ACHN (cell line): ENCODE data around the gene TJP1.

Experiments used
- DNase-seq: peaks from one replicate; pipeline ENCODE4 v3.0.0-alpha.2; 2015
- in situ Hi-C: cut with HindIII; loops from 2 replicates; pipeline ENCODE4 v1.10.0; 2017; ENCODE audit warnings: low sequenced_read_pairs, low pct_ligation_motif_present, low pct_unique_long_range_greater_than_20kb

The TJP1 gene

GRCh38 chr15:29695489-29696167, 126.6 kb downstream of the TJP1 start:
- in situ Hi-C loops = no loop called here
- no peak for DNase-seq

GRCh38 chr15:29693225-29693624, 129.0 kb downstream of the TJP1 start:
- in situ Hi-C loops = no loop called here
- DNase-seq = no peak

GRCh38 chr15:29692527-29692926, 129.7 kb downstream of the TJP1 start:
- in situ Hi-C loops = no loop called here
- DNase-seq = no peak

GRCh38 chr15:29690765-29691475, 131.3 kb downstream of the TJP1 start:
- no peak for DNase-seq
- in situ Hi-C loops = no loop called here

- DNase-seq = no peak
- in situ Hi-C loops = no loop called here
Observed at GRCh38 chr15:29689287-29689986, 132.8 kb downstream of the TJP1 start.

- in situ Hi-C loops = no loop called here
- DNase-seq = no peak
Observed at GRCh38 chr15:29688506-29689286, 133.6 kb downstream of the TJP1 start.

- in situ Hi-C loops = no loop called here
- no peak for DNase-seq
Observed at GRCh38 chr15:29687939-29688505, 134.2 kb downstream of the TJP1 start.

- in situ Hi-C loops = no loop called here
- no peak for DNase-seq
Observed at GRCh38 chr15:29687204-29687815, 135.0 kb downstream of the TJP1 start.

- in situ Hi-C loops = no loop called here
Observed at GRCh38 chr15:29686445-29687203, 135.6 kb downstream of the TJP1 start.

GRCh38 chr15:29686079-29686425, 136.2 kb downstream of the TJP1 start:
- DNase-seq = no peak
- in situ Hi-C loops = no loop called here

More at GRCh38 chr15:29686445-29687203, 135.6 kb downstream of the TJP1 start:
- no peak for DNase-seq

- in situ Hi-C loops = no loop called here
- no peak for DNase-seq
Observed at GRCh38 chr15:29685156-29686078, 136.9 kb downstream of the TJP1 start.

- in situ Hi-C loops = no loop called here
- DNase-seq = no peak
Observed at GRCh38 chr15:29682781-29683180, 139.5 kb downstream of the TJP1 start.

- DNase-seq = no peak
- in situ Hi-C loops = no loop called here
Observed at GRCh38 chr15:29682361-29682760, 139.9 kb downstream of the TJP1 start.

- in situ Hi-C loops = no loop called here
- DNase-seq = no peak
Observed at GRCh38 chr15:29681946-29682345, 140.3 kb downstream of the TJP1 start.

- no peak for DNase-seq
- in situ Hi-C loops = no loop called here
Observed at GRCh38 chr15:29681166-29681845, 141.0 kb downstream of the TJP1 start.

GRCh38 chr15:29680465-29681165, 141.7 kb downstream of the TJP1 start:
- in situ Hi-C loops = no loop called here
- no peak for DNase-seq
